Hematopoietic multipotent progenitor cell treated with erythropoietin and hydrocortisone succinate and interleukin-3 and kit ligand, for 17 days (in vitro differentiated cells): ENCODE data around the gene DCXR.
"Not testable (repeated sequence)": the region's sequence is repeated elsewhere in the genome, so short reads cannot be mapped to it uniquely, and the experiment has no call there.

Experiments used
- DNase-seq: peaks from one replicate; pipeline ENCODE4 v3.0.0-alpha.2; 2015; ENCODE audit warnings: low spot score

The DCXR gene

GRCh38 chr17:82039695-82040299 lies 2.3 kb upstream of the DCXR start:
- DNase-seq, result no peak

- DNase-seq, result not testable (repeated sequence)
Observed at GRCh38 chr17:82038796-82039409, 1.4 kb upstream of the DCXR start.

- no peak for DNase-seq
Observed at GRCh38 chr17:82037889-82038195, 345 bp upstream of the DCXR start.

GRCh38 chr17:82036634-82037091 lies 834 bp downstream of the DCXR start:
- DNase-seq, result no peak

GRCh38 chr17:82035956-82036633 lies 1.4 kb downstream of the DCXR start:
- DNase-seq, result no peak

- no peak for DNase-seq
Observed at GRCh38 chr17:82035488-82035887, 2.0 kb downstream of the DCXR start.

GRCh38 chr17:82034371-82035011 lies 3.0 kb downstream of the DCXR start:
- DNase-seq, result no peak

- no peak for DNase-seq
Observed at GRCh38 chr17:82033359-82034085, 4.0 kb downstream of the DCXR start.

GRCh38 chr17:82031885-82032627 lies 5.4 kb downstream of the DCXR start:
- DNase-seq, result peak; percentile 64

- no peak for DNase-seq
Observed at GRCh38 chr17:82031303-82031884, 6.1 kb downstream of the DCXR start, which contains the start of gene RAC3. Gene RAC3 (plus strand): TSS chr17:82031678. CDS start chr17:82031762, 84 bp downstream.

- peak; percentile 62 for DNase-seq
Observed at GRCh38 chr17:82030470-82031302, 6.8 kb downstream of the DCXR start.

- no peak for DNase-seq
Observed at GRCh38 chr17:82029990-82030469, 7.5 kb downstream of the DCXR start.

GRCh38 chr17:82029391-82029790 lies 8.1 kb downstream of the DCXR start:
- DNase-seq, result no peak

- DNase-seq, result no peak
Observed at GRCh38 chr17:82028966-82029365, 8.5 kb downstream of the DCXR start.

- DNase-seq, result no peak
Observed at GRCh38 chr17:82028246-82028645, 9.3 kb downstream of the DCXR start.

- no peak for DNase-seq
Observed at GRCh38 chr17:82025401-82026107, 11.9 kb downstream of the DCXR start.

- DNase-seq, result no peak
Observed at GRCh38 chr17:82024859-82025258, 12.6 kb downstream of the DCXR start.

GRCh38 chr17:82023447-82024241 lies 13.9 kb downstream of the DCXR start:
- no peak for DNase-seq
